IMR-90 (cell line): Measurements from ENCODE around the gene NSD2. TPM values are rescaled to one million over a fixed set of nuclear protein-coding genes. Genes with fewer than 3 reads are reported as not detected.

Experiments
- ATAC-seq: fragments of 200-7000 bp; cut with Tn5 transposase; 2 replicates; pipeline ENCODE4 v1.9.1; 2020; ENCODE audit warnings: low read depth, mild to moderate bottlenecking, moderate library complexity
- BruUV-seq: library from RNA; stranded (reverse); fragments of 400-500 nt; replicated peaks from 2 replicates; lab custom pipeline; 2021; lab: Mats Ljungman, UMichigan
- CTCF ChIA-PET: fragments of 300-600 bp; formaldehyde crosslinking; extraction: SDS; loops from one replicate; lab custom pipeline; 2021; ENCODE audit warnings: antibody characterized with exemption; lab: Yijun Ruan, JAX
- POLR2A ChIA-PET: fragments of 300-600 bp; sonication (Branson Sonifier 250); formaldehyde crosslinking; loops from one replicate; lab custom pipeline; 2022; ENCODE audit warnings: antibody characterized with exemption; ENCODE audit not compliant: unreplicated experiment; lab: Charles Lee
- DNase-seq: peaks from one replicate; pipeline ENCODE4 v3.0.0; 2013
- H2AFZ ChIP-seq: replicated peaks from 2 replicates; pipeline ENCODE3; 2013; ENCODE audit warnings: low read length, mild to moderate bottlenecking; ENCODE audit not compliant: poor library complexity
- H2AK5ac ChIP-seq: 2 replicates; pipeline ENCODE4 v1.6.1; 2013; ENCODE audit warnings: low read depth, low read length, inconsistent platforms
- H2AK9ac ChIP-seq: replicated peaks from 2 replicates; pipeline ENCODE3; 2013; ENCODE audit warnings: mild to moderate bottlenecking, low read depth, low read length, moderate library complexity; ENCODE audit not compliant: poor library complexity
- H2BK120ac ChIP-seq: 2 replicates; pipeline ENCODE4 v1.6.1; 2013; ENCODE audit warnings: low read depth, low read length, inconsistent platforms
- H2BK15ac ChIP-seq: 3 replicates; pipeline ENCODE4 v1.6.1; 2013; ENCODE audit warnings: low read depth, low read length, inconsistent platforms
- H2BK20ac ChIP-seq: 2 replicates; pipeline ENCODE4 v1.6.1; 2013; ENCODE audit warnings: low read depth, mild to moderate bottlenecking, inconsistent platforms, low read length, moderate library complexity
- H2BK5ac ChIP-seq: 2 replicates; pipeline ENCODE4 v1.6.1; 2013; ENCODE audit warnings: mild to moderate bottlenecking, low read depth, low read length, inconsistent platforms; ENCODE audit not compliant: poor library complexity, severe bottlenecking
- H3K14ac ChIP-seq: replicated peaks from 2 replicates; pipeline ENCODE4 v1.6.1; 2013; ENCODE audit warnings: low read depth, low read length, inconsistent platforms
- H3K18ac ChIP-seq: 2 replicates; pipeline ENCODE4 v1.6.1; 2013; ENCODE audit warnings: low read depth, low read length, control low read depth
- H3K23ac ChIP-seq: 2 replicates; pipeline ENCODE4 v1.6.1; 2013; ENCODE audit warnings: low read depth, low read length, inconsistent platforms
- H3K27ac ChIP-seq: 2 replicates; pipeline ENCODE4 v1.5.1; 2013; ENCODE audit warnings: mild to moderate bottlenecking, control low read depth, low read length; ENCODE audit not compliant: insufficient read depth
- H3K27me3 ChIP-seq: 2 replicates; pipeline ENCODE4 v1.6.1; 2013; ENCODE audit warnings: low read length; ENCODE audit not compliant: control insufficient read depth, insufficient read depth
- H3K36me3 ChIP-seq: 2 replicates; pipeline ENCODE4 v1.6.1; 2013; ENCODE audit warnings: low read length, mixed read lengths; ENCODE audit not compliant: control insufficient read depth, insufficient read depth
- H3K4ac ChIP-seq: 2 replicates; pipeline ENCODE4 v1.6.1; 2013; ENCODE audit warnings: low read depth, low read length, inconsistent platforms
- H3K4me1 ChIP-seq: 2 replicates; pipeline ENCODE4 v1.6.1; 2013; ENCODE audit warnings: low read length, mixed read lengths; ENCODE audit not compliant: control insufficient read depth, insufficient read depth
- H3K4me2 ChIP-seq: 2 replicates; pipeline ENCODE4 v1.6.1; 2013; ENCODE audit warnings: low read depth, mild to moderate bottlenecking, control low read depth, low read length, moderate library complexity
- H3K4me3 ChIP-seq: 2 replicates; pipeline ENCODE4 v1.5.1; 2013; ENCODE audit warnings: low read depth, mild to moderate bottlenecking, control low read depth, low read length, moderate library complexity; ENCODE audit not compliant: insufficient read depth
- H3K56ac ChIP-seq: 2 replicates; pipeline ENCODE4 v1.6.1; 2013; ENCODE audit warnings: low read length, inconsistent platforms; ENCODE audit not compliant: insufficient read depth; ENCODE audit errors: extremely low read depth
- H3K79me1 ChIP-seq, 2 experiments: 2 replicates each; pipeline ENCODE4 v1.6.1; 2013; ENCODE audit warnings: low read length in 2 of 2, inconsistent platforms in 1 of 2, low read depth in 1 of 2
- H3K9ac ChIP-seq: 2 replicates; pipeline ENCODE4 v1.6.1; 2013; ENCODE audit warnings: low read depth, low read length, control low read depth
- H3K9me1 ChIP-seq: 2 replicates; pipeline ENCODE4 v1.6.1; 2013; ENCODE audit warnings: low read length, inconsistent platforms; ENCODE audit not compliant: insufficient read depth
- H3K9me3 ChIP-seq: 2 replicates; pipeline ENCODE4 v1.6.1; 2013; ENCODE audit warnings: low read length; ENCODE audit not compliant: control insufficient read depth, insufficient read depth
- H4K20me1 ChIP-seq: 2 replicates; pipeline ENCODE4 v1.6.1; 2013; ENCODE audit warnings: low read length, inconsistent platforms; ENCODE audit not compliant: insufficient read depth
- H4K5ac ChIP-seq: 2 replicates; pipeline ENCODE4 v1.6.1; 2013; ENCODE audit warnings: mild to moderate bottlenecking, low read depth, low read length, control low read depth
- H4K8ac ChIP-seq, 2 experiments: 2 replicates each; pipeline ENCODE4 v1.6.1; 2013; ENCODE audit warnings: low read depth in 2 of 2, low read length in 2 of 2, control low read depth in 1 of 2, inconsistent platforms in 1 of 2
- H4K91ac ChIP-seq: 2 replicates; pipeline ENCODE4 v1.6.1; 2013; ENCODE audit warnings: low read depth, low read length, inconsistent platforms; ENCODE audit not compliant: insufficient read depth
- BHLHE40 ChIP-seq: fragments of 150-350 bp; IDR thresholded peaks from 2 replicates; pipeline ENCODE4 v1.6.1; 2016; ENCODE audit warnings: mild to moderate bottlenecking, low read depth, low read length
- MAFK ChIP-seq: IDR thresholded peaks from 2 replicates; pipeline ENCODE4 v1.6.1; 2012; ENCODE audit warnings: low read depth, low read length, improper control_type of control experiment
- MXI1 ChIP-seq: IDR thresholded peaks from 2 replicates; pipeline ENCODE4 v1.6.1; 2012; ENCODE audit warnings: low read depth, mild to moderate bottlenecking, low read length, moderate library complexity, borderline replicate concordance
- NFE2L2 ChIP-seq: fragments of 150-350 bp; IDR thresholded peaks from 2 replicates; pipeline ENCODE4 v1.6.1; 2016; ENCODE audit warnings: low read depth, mild to moderate bottlenecking, low read length
- POLR2A ChIP-seq: IDR thresholded peaks from 2 replicates; pipeline ENCODE4 v1.6.1; 2012; ENCODE audit warnings: mild to moderate bottlenecking, low read depth, low read length
- RAD21 ChIP-seq: IDR thresholded peaks from 2 replicates; pipeline ENCODE4 v1.6.1; 2012; ENCODE audit warnings: low read length, improper control_type of control experiment
- RCOR1 ChIP-seq: IDR thresholded peaks from 2 replicates; pipeline ENCODE4 v1.6.1; 2012; ENCODE audit warnings: mild to moderate bottlenecking, low read length, improper control_type of control experiment; ENCODE audit not compliant: insufficient replicate concordance
- RFX5 ChIP-seq: IDR thresholded peaks from 2 replicates; pipeline ENCODE4 v1.8.0; 2012; ENCODE audit warnings: low read depth, mild to moderate bottlenecking, low read length, moderate library complexity
- WGBS, 2 experiments: methylation state at CpG; one replicate each; pipeline versions ENCODE4 v1.1.5 to v1.1.7; 2013; ENCODE audit warnings: missing lambda C conversion rate in 2 of 2; ENCODE audit not compliant: insufficient read length in 1 of 2; ENCODE audit errors: extremely low coverage in 2 of 2; 5-methylcytosine and 5-hydroxymethylcytosine counted together
- dilution Hi-C: fragments of 300-500 bp; cut with HindIII; formaldehyde crosslinking; loops from one replicate; pipeline ENCODE4 v1.14.3; 2018; ENCODE audit warnings: low sequenced_read_pairs; ENCODE audit not compliant: unreplicated experiment
- in situ Hi-C: fragments of 300-500 bp; cut with MboI; formaldehyde crosslinking; loops from 3 replicates; pipeline ENCODE4 v1.14.3; 2019; ENCODE audit warnings: low sequenced_read_pairs, inconsistent platforms, mixed read lengths
- intact Hi-C: fragments of 100-400 bp; cut with micrococcal nuclease; formaldehyde crosslinking; loops from 2 replicates; pipeline ENCODE4 v1.10.0; 2022
- polyA plus RNA-seq, 3 experiments: library from polyadenylated mRNA; depleted of rRNA; stranded (reverse); fragments of >200 nt; gene quantifications; 2 replicates each; pipeline ENCODE4 v1.2.3, GENCODE V29; 2012; ENCODE audit warnings: low replicate concordance in 1 of 3
- total RNA-seq: library from RNA; depleted of rRNA; stranded (reverse); fragments of >200 nt; gene quantifications from 2 replicates; pipeline ENCODE4 v1.2.3, GENCODE V29; 2012
- TF ChIP-seq, protein P1 (sequence below): conservative IDR thresholded peaks from 2 replicates; pipeline ENCODE4 v1.5.1; 2012; ENCODE audit warnings: mild to moderate bottlenecking, low read depth, low read length, improper control_type of control experiment
- TF ChIP-seq, protein P2 (sequence below): fragments of 150-350 bp; IDR thresholded peaks from 2 replicates; pipeline ENCODE4 v1.6.1; 2017; ENCODE audit warnings: mild to moderate bottlenecking, antibody characterized with exemption, low read length, low read depth
- TF ChIP-seq, protein P3 (sequence below): fragments of 150-350 bp; IDR thresholded peaks from 2 replicates; pipeline ENCODE4 v1.6.1; 2016; ENCODE audit warnings: low read depth, mild to moderate bottlenecking, low read length, moderate library complexity, borderline replicate concordance

NSD2 gene
- total and polyA plus RNA-seq, 2 of the 4 experiments (the other 2 are of a cell fraction): 35.9 to 68.1 TPM

DNA sequence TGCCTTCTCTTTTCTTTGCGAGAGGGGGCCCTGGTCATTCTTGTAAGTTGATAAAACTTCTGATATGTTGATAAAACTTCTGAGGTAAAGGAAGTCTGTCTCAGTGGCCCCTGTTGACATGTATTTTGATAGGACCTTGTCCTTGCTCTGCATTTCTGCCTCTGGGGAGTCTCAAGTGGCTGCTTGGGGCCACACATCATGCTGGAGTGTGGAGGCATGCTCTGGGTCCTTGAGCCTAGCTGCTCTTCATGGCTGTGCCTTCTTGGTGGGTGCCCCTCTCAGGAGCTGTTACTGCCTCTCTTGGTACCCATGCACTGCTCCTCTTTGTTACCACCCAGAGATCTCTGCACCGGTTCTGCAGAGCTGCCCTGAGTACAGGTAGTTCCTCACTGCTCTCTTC is 14.2 kb downstream of the NSD2 start:
- H3K4me3 ChIP-seq: no peak overlapping the region
- WGBS, 2 experiments: no CpG with 5 or more reads among the region's 2 CpGs
- H3K9ac ChIP-seq: no peak overlapping the region
- peaks cover 19% of the 10 kb centered on the region for H3K4me1 ChIP-seq
- DNase-seq (no peak), ATAC-seq (no peak)
- intact Hi-C loops (no loop called here), dilution Hi-C loops (no loop called here), in situ Hi-C loops (no loop called here)
- peak overlapping the region; percentile 55; the same call in 1 of the 2 replicates for H3K27ac ChIP-seq
- no peak overlapping the region for H3K14ac ChIP-seq
- H2BK15ac ChIP-seq: no peak overlapping the region
- no peak overlapping the region for H3K18ac ChIP-seq
- H2AK9ac ChIP-seq: no peak overlapping the region
- H2AK5ac ChIP-seq: no peak overlapping the region
- POLR2A ChIA-PET: no interaction called here
- H2BK120ac ChIP-seq: no peak overlapping the region
- no peak overlapping the region for H3K4me2 ChIP-seq
- H2BK20ac ChIP-seq: no peak overlapping the region
- peaks cover 0 to 25% of the 10 kb centered on the region in 2 experiments; a peak in 2 of 4 replicates for H3K79me1 ChIP-seq
- H3K56ac ChIP-seq: no peak overlapping the region
- no peak overlapping the region for H3K4ac ChIP-seq
- BruUV-seq: no TSS peak
- no peak for TF ChIP-seq RCOR1
- TF ChIP-seq, protein P1, sequence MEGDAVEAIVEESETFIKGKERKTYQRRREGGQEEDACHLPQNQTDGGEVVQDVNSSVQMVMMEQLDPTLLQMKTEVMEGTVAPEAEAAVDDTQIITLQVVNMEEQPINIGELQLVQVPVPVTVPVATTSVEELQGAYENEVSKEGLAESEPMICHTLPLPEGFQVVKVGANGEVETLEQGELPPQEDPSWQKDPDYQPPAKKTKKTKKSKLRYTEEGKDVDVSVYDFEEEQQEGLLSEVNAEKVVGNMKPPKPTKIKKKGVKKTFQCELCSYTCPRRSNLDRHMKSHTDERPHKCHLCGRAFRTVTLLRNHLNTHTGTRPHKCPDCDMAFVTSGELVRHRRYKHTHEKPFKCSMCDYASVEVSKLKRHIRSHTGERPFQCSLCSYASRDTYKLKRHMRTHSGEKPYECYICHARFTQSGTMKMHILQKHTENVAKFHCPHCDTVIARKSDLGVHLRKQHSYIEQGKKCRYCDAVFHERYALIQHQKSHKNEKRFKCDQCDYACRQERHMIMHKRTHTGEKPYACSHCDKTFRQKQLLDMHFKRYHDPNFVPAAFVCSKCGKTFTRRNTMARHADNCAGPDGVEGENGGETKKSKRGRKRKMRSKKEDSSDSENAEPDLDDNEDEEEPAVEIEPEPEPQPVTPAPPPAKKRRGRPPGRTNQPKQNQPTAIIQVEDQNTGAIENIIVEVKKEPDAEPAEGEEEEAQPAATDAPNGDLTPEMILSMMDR: no peak
- TF ChIP-seq, protein P2, sequence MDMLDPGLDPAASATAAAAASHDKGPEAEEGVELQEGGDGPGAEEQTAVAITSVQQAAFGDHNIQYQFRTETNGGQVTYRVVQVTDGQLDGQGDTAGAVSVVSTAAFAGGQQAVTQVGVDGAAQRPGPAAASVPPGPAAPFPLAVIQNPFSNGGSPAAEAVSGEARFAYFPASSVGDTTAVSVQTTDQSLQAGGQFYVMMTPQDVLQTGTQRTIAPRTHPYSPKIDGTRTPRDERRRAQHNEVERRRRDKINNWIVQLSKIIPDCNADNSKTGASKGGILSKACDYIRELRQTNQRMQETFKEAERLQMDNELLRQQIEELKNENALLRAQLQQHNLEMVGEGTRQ: no peak
- no peak for TF ChIP-seq RAD21
- TF ChIP-seq MXI1: no peak
- TF ChIP-seq POLR2A: no peak
- no peak for TF ChIP-seq MAFK
- no peak for TF ChIP-seq NFE2L2
- TF ChIP-seq, protein P3, sequence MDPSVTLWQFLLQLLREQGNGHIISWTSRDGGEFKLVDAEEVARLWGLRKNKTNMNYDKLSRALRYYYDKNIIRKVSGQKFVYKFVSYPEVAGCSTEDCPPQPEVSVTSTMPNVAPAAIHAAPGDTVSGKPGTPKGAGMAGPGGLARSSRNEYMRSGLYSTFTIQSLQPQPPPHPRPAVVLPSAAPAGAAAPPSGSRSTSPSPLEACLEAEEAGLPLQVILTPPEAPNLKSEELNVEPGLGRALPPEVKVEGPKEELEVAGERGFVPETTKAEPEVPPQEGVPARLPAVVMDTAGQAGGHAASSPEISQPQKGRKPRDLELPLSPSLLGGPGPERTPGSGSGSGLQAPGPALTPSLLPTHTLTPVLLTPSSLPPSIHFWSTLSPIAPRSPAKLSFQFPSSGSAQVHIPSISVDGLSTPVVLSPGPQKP: no peak
- no peak for TF ChIP-seq BHLHE40
- TF ChIP-seq RFX5: no peak
- no peaks in the 10 kb centered on the region for H3K9me3 ChIP-seq
- H4K91ac ChIP-seq: no peak overlapping the region
- no peaks in the 10 kb centered on the region for H3K36me3 ChIP-seq
- H3K9me1 ChIP-seq: peaks cover 24% of the 10 kb centered on the region
- peak overlapping the region; percentile 51 for H4K5ac ChIP-seq
- CTCF ChIA-PET: interaction anchor here (0.8 kb wide), 1 partner anchor 11 kb away, joined by 3 read pairs; no protein-coding TSS in a partner anchor
- peaks cover 76% of the 10 kb centered on the region for H4K20me1 ChIP-seq
- no peaks in the 10 kb centered on the region for H3K27me3 ChIP-seq
- no peak overlapping the region for H2AFZ ChIP-seq
- H4K8ac ChIP-seq: no peak overlapping the region
- H2BK5ac ChIP-seq: no peak overlapping the region
- H3K23ac ChIP-seq: no peak overlapping the region
